ENCODE measurements around the gene AP3B1.
"Not testable (repeated sequence)": the region's sequence is repeated elsewhere in the genome, so short reads cannot be mapped to it uniquely, and the experiment has no call there.

AP3B1 gene

GRCh38 chr5:78211052-78211451 lies 83.4 kb downstream of the AP3B1 start:
- no peak overlapping the region for H3K4me3 ChIP-seq (ENCODE audit: low read depth, low read length)
- in situ Hi-C loops (cut with HindIII; ENCODE audit: low sequenced_read_pairs) = no loop called here
- no peak for DNase-seq (ENCODE audit: low read depth)
- TF ChIP-seq, protein P1, sequence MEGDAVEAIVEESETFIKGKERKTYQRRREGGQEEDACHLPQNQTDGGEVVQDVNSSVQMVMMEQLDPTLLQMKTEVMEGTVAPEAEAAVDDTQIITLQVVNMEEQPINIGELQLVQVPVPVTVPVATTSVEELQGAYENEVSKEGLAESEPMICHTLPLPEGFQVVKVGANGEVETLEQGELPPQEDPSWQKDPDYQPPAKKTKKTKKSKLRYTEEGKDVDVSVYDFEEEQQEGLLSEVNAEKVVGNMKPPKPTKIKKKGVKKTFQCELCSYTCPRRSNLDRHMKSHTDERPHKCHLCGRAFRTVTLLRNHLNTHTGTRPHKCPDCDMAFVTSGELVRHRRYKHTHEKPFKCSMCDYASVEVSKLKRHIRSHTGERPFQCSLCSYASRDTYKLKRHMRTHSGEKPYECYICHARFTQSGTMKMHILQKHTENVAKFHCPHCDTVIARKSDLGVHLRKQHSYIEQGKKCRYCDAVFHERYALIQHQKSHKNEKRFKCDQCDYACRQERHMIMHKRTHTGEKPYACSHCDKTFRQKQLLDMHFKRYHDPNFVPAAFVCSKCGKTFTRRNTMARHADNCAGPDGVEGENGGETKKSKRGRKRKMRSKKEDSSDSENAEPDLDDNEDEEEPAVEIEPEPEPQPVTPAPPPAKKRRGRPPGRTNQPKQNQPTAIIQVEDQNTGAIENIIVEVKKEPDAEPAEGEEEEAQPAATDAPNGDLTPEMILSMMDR (IDR thresholded peaks at IDR 0.05; ENCODE audit: low read depth, low read length, missing control alignments) = no peak

DNA sequence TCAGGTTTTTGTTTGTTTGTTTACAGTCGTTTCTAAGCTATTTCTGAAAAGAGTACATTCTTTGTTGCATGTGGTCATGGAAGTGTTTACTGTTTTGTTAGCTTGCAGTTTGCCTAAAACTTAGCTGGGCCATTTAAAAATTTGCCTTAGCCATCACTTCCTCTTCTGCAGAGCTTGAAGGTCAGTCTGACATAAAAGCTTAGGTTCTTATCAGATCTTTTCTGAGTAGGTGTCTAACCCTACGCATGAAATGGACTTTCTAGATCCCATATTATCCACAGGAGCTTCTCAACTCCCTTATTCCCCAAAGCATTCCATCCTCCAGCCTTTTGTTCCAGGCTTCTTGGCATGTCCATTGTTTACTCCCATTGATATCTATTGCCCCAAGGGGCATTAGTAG lies 90.3 kb downstream of the AP3B1 start:
- H3K4me3 ChIP-seq (ENCODE audit: low read depth, low read length) = no peak overlapping the region
- TF ChIP-seq, protein P1 (IDR thresholded peaks at IDR 0.05; ENCODE audit: low read depth, low read length, missing control alignments) = no peak
- no peak for DNase-seq (ENCODE audit: low read depth)
- in situ Hi-C loops (cut with HindIII; ENCODE audit: low sequenced_read_pairs) = no loop called here

GRCh38 chr5:78203815-78204214 lies 90.7 kb downstream of the AP3B1 start:
- in situ Hi-C loops (cut with HindIII; ENCODE audit: low sequenced_read_pairs) = no loop called here
- TF ChIP-seq, protein P1 (IDR thresholded peaks at IDR 0.05; ENCODE audit: low read depth, low read length, missing control alignments) = no peak
- DNase-seq (ENCODE audit: low read depth) = no peak
- H3K4me3 ChIP-seq (ENCODE audit: low read depth, low read length) = no peak overlapping the region

- no peak for DNase-seq (ENCODE audit: low read depth)
- in situ Hi-C loops (cut with HindIII; ENCODE audit: low sequenced_read_pairs) = no loop called here
- no peak overlapping the region for H3K4me3 ChIP-seq (ENCODE audit: low read depth, low read length)
- TF ChIP-seq, protein P1 (IDR thresholded peaks at IDR 0.05; ENCODE audit: low read depth, low read length, missing control alignments) = no peak
Measured at GRCh38 chr5:78190402-78190801, 104.1 kb downstream of the AP3B1 start.

- H3K4me3 ChIP-seq (ENCODE audit: low read depth, low read length); DNase-seq (ENCODE audit: low read depth); in situ Hi-C loops (cut with HindIII; ENCODE audit: low sequenced_read_pairs): not testable (repeated sequence)
Measured at GRCh38 chr5:78188681-78189080, 105.8 kb downstream of the AP3B1 start.

- TF ChIP-seq, protein P1 (IDR thresholded peaks at IDR 0.05; ENCODE audit: low read depth, low read length, missing control alignments) = no peak
- in situ Hi-C loops (cut with HindIII; ENCODE audit: low sequenced_read_pairs) = no loop called here
- no peak overlapping the region for H3K4me3 ChIP-seq (ENCODE audit: low read depth, low read length)
- DNase-seq (ENCODE audit: low read depth) = no peak
Measured at GRCh38 chr5:78187172-78187571, 107.3 kb downstream of the AP3B1 start.

DNA sequence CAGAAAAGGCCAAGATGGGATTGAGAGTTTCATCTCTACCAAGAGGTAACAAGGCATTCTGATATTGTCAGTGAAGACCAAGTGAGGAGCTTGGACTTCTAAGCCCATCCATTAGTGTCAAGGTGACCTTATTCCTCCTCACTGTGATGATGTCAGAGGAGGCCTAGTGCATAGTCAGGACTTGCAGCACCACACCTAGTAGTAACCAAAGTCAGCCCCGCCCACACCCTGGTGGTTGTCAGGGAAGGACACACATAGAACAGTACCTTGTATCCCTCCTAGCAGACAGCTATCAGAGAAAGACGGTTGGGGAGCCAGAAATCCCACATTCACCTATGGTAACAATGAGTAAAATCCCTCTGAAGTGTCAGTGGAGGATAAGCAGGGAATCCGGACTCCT lies 111.7 kb downstream of the AP3B1 start:
- TF ChIP-seq, protein P1 (IDR thresholded peaks at IDR 0.05; ENCODE audit: low read depth, low read length, missing control alignments) = no peak
- DNase-seq (ENCODE audit: low read depth) = no peak
- in situ Hi-C loops (cut with HindIII; ENCODE audit: low sequenced_read_pairs) = no loop called here

More for the DNA sequence above, 111.7 kb downstream of the AP3B1 start:
- no peak overlapping the region for H3K4me3 ChIP-seq (ENCODE audit: low read depth, low read length)
